ENCODE results near the gene TMEM61.
"Not testable (repeated sequence)": the region's sequence is repeated elsewhere in the genome, so short reads cannot be mapped to it uniquely, and the experiment has no call there.

The TMEM61 gene

GRCh38 chr1:55005351-55006140, 25.1 kb downstream of the TMEM61 start:
- DNase-seq = no peak

GRCh38 chr1:55006931-55007330, 26.5 kb downstream of the TMEM61 start:
- DNase-seq = no peak

- DNase-seq = no peak
These were observed 27.2 kb downstream of the TMEM61 start for GRCh38 chr1:55007625-55008024.

- no peak for DNase-seq
These were observed 29.9 kb downstream of the TMEM61 start for GRCh38 chr1:55010194-55010886.

- no peak for DNase-seq
These were observed 30.4 kb downstream of the TMEM61 start for GRCh38 chr1:55010887-55011217.

DNA sequence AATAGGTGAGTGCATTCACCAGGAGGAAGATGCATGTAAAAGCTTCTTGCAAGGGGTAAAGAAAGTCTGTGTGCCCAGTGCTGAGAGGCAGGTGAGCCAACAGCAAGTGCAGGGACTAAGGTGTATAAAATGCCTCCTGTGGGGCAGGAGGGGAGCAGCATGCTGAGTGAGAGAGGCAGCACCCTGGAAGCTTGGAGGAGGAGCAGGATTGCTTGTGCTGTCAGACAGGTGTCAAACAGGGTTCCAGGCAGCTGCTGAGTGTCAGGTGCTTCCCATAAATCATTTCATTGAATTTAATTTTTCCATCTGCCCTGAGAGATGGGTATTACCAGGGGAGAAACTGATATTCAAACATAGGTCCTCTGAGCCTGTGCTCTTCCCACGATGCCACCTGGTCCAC, 32.2 kb downstream of the TMEM61 start:
- no peak for DNase-seq

DNA sequence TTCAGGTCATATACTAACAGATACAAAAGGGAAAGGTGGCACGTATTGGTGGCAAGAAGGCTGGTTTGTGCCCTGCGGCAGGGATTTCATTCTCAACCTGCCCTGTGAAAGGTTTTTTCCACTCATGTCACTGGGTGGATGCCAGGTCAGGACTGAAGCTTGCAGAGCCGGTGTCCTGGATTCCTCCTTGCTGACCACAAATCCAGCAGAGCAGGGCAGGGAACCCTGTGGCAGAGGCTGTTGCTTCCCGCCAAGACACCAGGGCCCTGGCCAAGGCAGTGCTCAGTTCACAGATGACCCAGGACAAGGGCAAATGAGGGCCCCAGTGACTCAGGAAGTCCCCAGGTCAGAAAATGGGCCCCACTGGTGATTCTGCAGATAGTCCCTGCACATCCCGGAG, 34.7 kb downstream of the TMEM61 start:
- DNase-seq = no peak

- DNase-seq = no peak
These were observed 35.5 kb downstream of the TMEM61 start for GRCh38 chr1:55015731-55016620.

DNA sequence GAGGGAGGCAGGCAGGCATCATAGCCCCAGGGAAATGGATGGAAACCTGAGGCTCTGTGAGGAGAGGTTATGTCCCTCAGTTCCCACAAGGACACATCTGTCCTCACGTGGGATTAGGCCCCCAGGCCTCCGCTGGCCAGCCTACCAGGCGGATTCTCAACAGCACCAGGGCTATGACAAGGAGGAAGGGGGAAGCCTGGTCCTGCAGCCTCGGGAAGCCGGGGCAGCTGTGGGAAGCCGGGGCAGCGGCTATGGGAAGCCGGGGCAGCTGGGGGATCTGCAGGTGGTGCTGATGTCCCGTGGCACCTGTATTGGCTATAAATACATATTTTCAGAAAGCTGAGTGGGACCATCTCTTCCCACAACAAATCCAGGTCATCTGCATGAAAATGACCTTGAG, 38.0 kb downstream of the TMEM61 start:
- no peak for DNase-seq

DNA sequence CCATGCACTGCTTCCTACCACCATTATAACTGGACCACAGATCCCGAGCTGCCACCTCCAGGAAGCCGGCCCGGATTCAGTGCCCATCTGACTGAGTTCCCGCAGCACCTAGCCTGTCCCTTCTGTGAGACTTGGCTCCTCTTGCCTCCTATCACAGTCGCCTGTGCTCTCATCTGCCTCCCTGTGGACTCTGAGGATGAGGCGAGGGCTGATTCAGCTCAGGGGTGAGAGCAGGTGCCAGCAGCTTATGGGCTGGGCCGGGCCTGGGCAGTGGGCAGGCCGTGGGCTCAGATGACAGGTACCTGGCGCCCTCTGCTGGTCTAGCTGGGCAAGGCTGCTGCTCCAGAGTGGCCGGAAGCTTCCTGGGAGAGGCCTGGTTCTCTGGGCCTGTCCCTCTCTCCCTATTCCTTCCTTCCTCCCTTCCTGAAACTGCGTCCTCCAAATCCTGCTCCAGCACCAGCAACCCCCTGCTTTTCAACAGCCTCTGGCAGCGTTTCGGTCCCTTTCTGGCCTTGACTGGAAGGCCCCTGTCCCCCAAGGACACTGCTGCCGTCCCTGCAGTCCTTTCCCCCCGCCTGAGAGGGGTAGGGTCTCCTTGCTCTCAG, 41.6 kb downstream of the TMEM61 start:
- DNase-seq = peak; percentile 72

DNA sequence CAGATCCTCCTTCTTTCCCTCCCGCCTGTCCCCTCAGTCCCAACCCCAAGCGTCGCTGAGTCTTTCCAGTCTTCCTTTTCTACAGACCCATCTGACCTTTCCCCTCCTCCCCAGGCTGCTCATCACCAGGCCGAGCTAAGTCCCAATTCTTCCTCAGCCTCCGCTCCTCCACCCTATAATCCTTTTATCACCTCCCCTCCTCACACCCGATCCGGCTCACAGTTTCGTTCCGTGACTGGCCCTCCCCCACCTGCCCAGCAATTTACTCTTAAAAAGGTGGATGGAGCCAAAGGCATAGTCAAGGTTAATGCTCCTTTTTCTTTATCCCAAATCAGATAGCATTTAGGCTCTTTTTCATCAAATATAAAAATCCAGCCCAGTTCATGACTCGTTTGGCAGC, 43.7 kb downstream of the TMEM61 start:
- DNase-seq = not testable (repeated sequence)

- not testable (repeated sequence) for DNase-seq
These were observed 46.3 kb downstream of the TMEM61 start for GRCh38 chr1:55026682-55027081.

DNA sequence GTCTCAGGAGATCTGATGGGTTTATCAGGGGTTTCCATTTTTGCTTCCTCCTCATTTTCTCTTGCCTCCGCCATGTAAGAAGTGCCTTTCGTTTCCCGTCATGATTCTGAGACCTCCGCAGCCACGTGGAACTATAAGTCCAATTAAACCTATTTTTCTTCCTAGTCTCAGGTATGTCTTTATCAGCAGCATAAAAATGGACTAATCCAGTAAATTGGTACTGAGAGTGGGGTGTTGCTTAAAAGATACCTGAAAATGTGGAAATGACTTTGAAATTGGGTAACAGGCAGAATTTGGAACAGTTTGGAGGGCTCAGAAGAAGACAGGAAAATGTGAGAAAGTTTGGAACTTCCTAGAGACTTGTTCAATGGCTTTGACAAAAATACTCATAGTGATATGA, 50.7 kb downstream of the TMEM61 start:
- DNase-seq = not testable (repeated sequence)

DNA sequence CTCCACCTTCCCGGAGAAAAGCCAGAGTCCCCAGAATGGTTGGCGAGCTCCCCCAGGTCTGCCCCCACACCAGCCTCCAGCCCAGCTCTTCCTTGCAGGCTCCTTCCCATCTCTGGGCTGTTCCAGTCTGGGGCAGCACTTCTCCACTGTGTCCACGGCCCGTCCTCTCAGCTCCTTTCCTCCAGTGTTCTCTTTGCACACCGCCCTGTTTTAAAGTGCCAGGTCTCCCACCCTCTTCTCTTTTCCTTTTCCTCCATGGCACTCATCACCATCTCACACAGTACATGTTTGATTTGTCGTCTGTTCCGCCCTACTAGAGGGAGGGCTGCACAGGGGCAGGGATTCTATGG, 52.8 kb downstream of the TMEM61 start:
- DNase-seq = no peak

DNA sequence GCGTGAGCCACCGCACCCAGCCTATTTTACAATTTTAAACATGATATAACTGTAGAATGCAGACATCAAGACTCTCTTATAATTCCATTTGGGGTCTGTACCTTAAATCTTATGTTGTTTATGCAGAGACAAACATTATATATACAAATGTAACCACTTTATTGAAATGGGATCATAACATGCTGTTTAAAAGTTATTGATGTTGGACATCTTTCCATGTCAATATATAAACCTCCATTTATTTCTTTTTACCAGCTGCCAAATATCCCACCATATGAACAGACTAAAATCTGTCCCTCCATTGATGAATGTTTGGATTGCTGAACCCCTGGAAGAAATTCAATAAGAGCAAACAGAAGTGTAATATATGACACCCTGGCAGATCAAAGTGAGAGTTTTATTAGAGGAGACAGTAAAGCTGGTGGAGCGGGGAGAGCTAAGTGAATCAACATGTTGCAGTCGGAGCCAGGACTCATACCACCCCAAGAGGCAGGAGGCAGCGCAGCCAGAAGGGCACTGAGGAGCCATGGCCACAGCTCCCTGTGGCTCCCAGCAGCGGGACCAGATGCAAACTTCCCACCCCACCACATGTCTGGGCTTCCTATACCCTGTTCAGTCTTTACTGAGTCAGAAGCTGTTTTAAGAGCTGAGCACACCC, 54.2 kb downstream of the TMEM61 start:
- no peak for DNase-seq

DNA sequence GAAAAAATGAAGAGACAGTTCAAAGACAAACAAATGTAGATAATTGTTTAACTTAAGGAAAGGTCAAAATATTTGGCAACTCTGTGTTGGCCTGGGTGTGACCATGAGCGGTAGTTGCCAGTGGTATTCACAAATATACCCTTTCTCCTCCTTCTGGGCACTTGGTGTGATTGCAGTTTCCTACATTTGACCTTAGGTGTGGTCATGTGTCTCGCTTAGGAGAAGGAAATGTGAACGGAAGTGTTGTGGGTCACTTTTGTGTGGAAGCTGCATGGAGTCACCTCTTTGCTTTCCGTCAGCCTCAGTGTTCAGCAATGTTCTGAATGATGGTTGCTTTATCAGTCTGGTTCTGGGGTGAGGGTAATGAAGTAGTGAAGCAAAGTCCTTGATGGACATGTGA, 55.5 kb downstream of the TMEM61 start:
- no peak for DNase-seq

- no peak for DNase-seq
These were observed 57.5 kb downstream of the TMEM61 start for GRCh38 chr1:55037733-55038551.

- DNase-seq = no peak
These were observed 58.1 kb downstream of the TMEM61 start for GRCh38 chr1:55038552-55038838.

GRCh38 chr1:55038974-55039341, 58.5 kb downstream of the TMEM61 start:
- DNase-seq = no peak

- DNase-seq = no peak
These were observed 59.1 kb downstream of the TMEM61 start, which contains the start of gene PCSK9 for GRCh38 chr1:55039342-55040082. Gene PCSK9 (plus strand): TSS chr1:55039548. CDS start chr1:55039838, 290 bp downstream.
